HG03442 (cell line): Measurements from ENCODE around the gene R3HDML.
"Not testable (repeated sequence)": the region's sequence is repeated elsewhere in the genome, so short reads cannot be mapped to it uniquely, and the experiment has no call there.

Experiments
- ATAC-seq: cut with Tn5 transposase; IDR thresholded peaks from one replicate; pipeline ENCODE4 v1.9.1; 2021; ENCODE audit warnings: mild to moderate bottlenecking, moderate library complexity; ENCODE audit not compliant: unreplicated experiment

R3HDML gene

GRCh38 chr20:44327748-44328147 lies 9.1 kb upstream of the R3HDML start:
- ATAC-seq: not testable (repeated sequence)

GRCh38 chr20:44328428-44328827 lies 8.4 kb upstream of the R3HDML start:
- no peak for ATAC-seq

- ATAC-seq: no peak
Observed at GRCh38 chr20:44331201-44331600, 5.6 kb upstream of the R3HDML start.

- ATAC-seq: no peak
Observed at GRCh38 chr20:44334306-44334705, 2.5 kb upstream of the R3HDML start.

GRCh38 chr20:44334709-44335108 lies 2.1 kb upstream of the R3HDML start:
- no peak for ATAC-seq

GRCh38 chr20:44335675-44336074 lies 1.2 kb upstream of the R3HDML start:
- ATAC-seq: no peak

GRCh38 chr20:44336086-44336485 lies 757 bp upstream of the R3HDML start:
- no peak for ATAC-seq

- ATAC-seq: no peak
Observed at GRCh38 chr20:44342248-44342647, 5.4 kb downstream of the R3HDML start.

GRCh38 chr20:44343162-44343675 lies 6.4 kb downstream of the R3HDML start:
- ATAC-seq: no peak

- ATAC-seq: no peak
Observed at GRCh38 chr20:44344723-44345122, 7.9 kb downstream of the R3HDML start.

- ATAC-seq: no peak
Observed at GRCh38 chr20:44345147-44345546, 8.3 kb downstream of the R3HDML start.

- not testable (repeated sequence) for ATAC-seq
Observed at GRCh38 chr20:44345941-44346340, 9.1 kb downstream of the R3HDML start.

- no peak for ATAC-seq
Observed at GRCh38 chr20:44348168-44348659, 11.4 kb downstream of the R3HDML start.

GRCh38 chr20:44349349-44349748 lies 12.5 kb downstream of the R3HDML start:
- ATAC-seq: no peak

GRCh38 chr20:44350567-44350966 lies 13.7 kb downstream of the R3HDML start:
- ATAC-seq: no peak

- no peak for ATAC-seq
Observed at GRCh38 chr20:44354979-44355497, 18.2 kb downstream of the R3HDML start.

GRCh38 chr20:44355498-44356352 lies 18.9 kb downstream of the R3HDML start, which contains the start of gene HNF4A:
Gene HNF4A (plus strand): TSS chr20:44355699. CDS start chr20:44355805, 106 bp downstream.
- no peak for ATAC-seq

- ATAC-seq: no peak
Observed at GRCh38 chr20:44356353-44356723, 19.5 kb downstream of the R3HDML start.

GRCh38 chr20:44357020-44357419 lies 20.2 kb downstream of the R3HDML start:
- no peak for ATAC-seq

GRCh38 chr20:44357555-44358125 lies 20.8 kb downstream of the R3HDML start:
- ATAC-seq: no peak

- ATAC-seq: no peak
Observed at GRCh38 chr20:44358776-44359175, 21.9 kb downstream of the R3HDML start.

GRCh38 chr20:44360221-44360620 lies 23.4 kb downstream of the R3HDML start:
- no peak for ATAC-seq
